H1 (cell line): Measurements from ENCODE around the gene PDE4D. TPM values are rescaled to one million over a fixed set of nuclear protein-coding genes. Genes with fewer than 3 reads are reported as not detected.

ENCODE experiments used
- CTCF ChIA-PET: fragments of 300-600 bp; sonication (Branson Sonifier 250); formaldehyde crosslinking; loops from one replicate; lab custom pipeline; 2021; ENCODE audit not compliant: partially characterized antibody; lab: Charles Lee
- POLR2A ChIA-PET: fragments of 300-600 bp; sonication (Branson Sonifier 250); formaldehyde crosslinking; loops from one replicate; lab custom pipeline; 2021; ENCODE audit warnings: inconsistent platforms; ENCODE audit not compliant: partially characterized antibody; lab: Charles Lee
- DNase-seq, 2 experiments: peaks; one replicate each; pipeline versions ENCODE4 v3.0.0 to v3.0.0-alpha.2; 2010 to 2022; ENCODE audit warnings: low spot score in 2 of 2, low read depth in 1 of 2, mixed read lengths in 1 of 2
- FAIRE-seq: peaks from 2 replicates; lab custom pipeline; 2011; peaks lifted over from hg19 to GRCh38; lab: Jason Lieb, UNC
- H2AFZ ChIP-seq: 2 replicates; pipeline ENCODE4 v1.8.1; 2012; ENCODE audit warnings: low read length, inconsistent platforms
- H2AK5ac ChIP-seq: 2 replicates; pipeline ENCODE4 v1.6.1; 2013; ENCODE audit warnings: low read depth, low read length
- H2BK120ac ChIP-seq: replicated peaks from 2 replicates; pipeline ENCODE3; 2013; ENCODE audit warnings: low read depth, low read length, inconsistent platforms
- H2BK12ac ChIP-seq: 2 replicates; pipeline ENCODE4 v1.6.1; 2013; ENCODE audit warnings: low read depth, low read length
- H2BK15ac ChIP-seq: 2 replicates; pipeline ENCODE4 v1.6.1; 2013; ENCODE audit warnings: low read length
- H2BK20ac ChIP-seq: 2 replicates; pipeline ENCODE4 v1.6.1; 2013; ENCODE audit warnings: low read length
- H2BK5ac ChIP-seq: 2 replicates; pipeline ENCODE4 v1.6.1; 2013; ENCODE audit warnings: low read depth, low read length
- H3K14ac ChIP-seq: 2 replicates; pipeline ENCODE4 v1.6.1; 2013; ENCODE audit warnings: inconsistent platforms; ENCODE audit not compliant: insufficient read length
- H3K18ac ChIP-seq: 2 replicates; pipeline ENCODE4 v1.6.1; 2013; ENCODE audit warnings: low read length; ENCODE audit errors: extremely low read depth
- H3K23ac ChIP-seq: 2 replicates; pipeline ENCODE4 v1.6.1; 2013; ENCODE audit warnings: inconsistent platforms; ENCODE audit not compliant: insufficient read length
- H3K23me2 ChIP-seq: 2 replicates; pipeline ENCODE4 v1.6.1; 2013; ENCODE audit warnings: low read depth, low read length
- H3K27ac ChIP-seq: 2 replicates; pipeline ENCODE4 v1.6.1; 2011; ENCODE audit warnings: low read depth, low read length, inconsistent platforms
- H3K27me3 ChIP-seq, 4 experiments: replicated peaks in 1 of 4; 1 replicate in 1 of 4; 2 replicates in 3 of 4; pipeline versions ENCODE4 v1.6.1 to v1.8.1; 2011 to 2013; ENCODE audit warnings: low read length in 3 of 4, mild to moderate bottlenecking in 3 of 4, inconsistent platforms in 2 of 4, mixed read lengths in 2 of 4, moderate library complexity in 1 of 4; ENCODE audit not compliant: control insufficient read depth in 3 of 4, insufficient read depth in 3 of 4; ENCODE audit errors: extremely low read depth in 1 of 4
- H3K36me3 ChIP-seq, 4 experiments: 2 replicates each; pipeline versions ENCODE4 v1.6.1 to v1.8.1; 2011 to 2013; ENCODE audit warnings: mild to moderate bottlenecking in 4 of 4, low read length in 3 of 4, moderate library complexity in 2 of 4, control low read depth in 1 of 4, inconsistent platforms in 1 of 4; ENCODE audit not compliant: insufficient read depth in 4 of 4, control insufficient read depth in 2 of 4
- H3K4ac ChIP-seq: replicated peaks from 2 replicates; pipeline ENCODE3; 2013; ENCODE audit warnings: low read length, low read depth, mixed read lengths, inconsistent platforms; ENCODE audit not compliant: insufficient read length
- H3K4me1 ChIP-seq, 4 experiments: replicated peaks in 1 of 4; 1 replicate in 1 of 4; 2 replicates in 3 of 4; pipeline versions ENCODE4 v1.6.1 to v1.8.1; 2011 to 2013; ENCODE audit warnings: low read length in 3 of 4, inconsistent platforms in 2 of 4, mixed read lengths in 1 of 4; ENCODE audit not compliant: insufficient read depth in 4 of 4, control insufficient read depth in 3 of 4
- H3K4me2 ChIP-seq, 2 experiments: 2 replicates each; pipeline versions ENCODE4 v1.6.1 to v1.8.1; 2011 to 2013; ENCODE audit warnings: low read depth in 2 of 2, low read length in 2 of 2, control low read depth in 1 of 2, inconsistent platforms in 1 of 2, mild to moderate bottlenecking in 1 of 2; ENCODE audit not compliant: insufficient read depth in 1 of 2
- H3K4me3 ChIP-seq, 4 experiments: fragments of 200-600, 300-600 bp in 1 of 4; sonication (generic), shearing (Covaris generic), sonication (Bioruptor Twin) in 1 of 4; 2 replicates each; pipeline versions ENCODE4 v1.5.1 to v1.8.1; 2011 to 2016; ENCODE audit warnings: low read length in 4 of 4, low read depth in 3 of 4, control low read depth in 2 of 4, inconsistent platforms in 2 of 4, mild to moderate bottlenecking in 2 of 4, mixed read lengths in 1 of 4, moderate library complexity in 1 of 4; ENCODE audit not compliant: insufficient read depth in 2 of 4; ENCODE audit errors: extremely low read depth in 1 of 4
- H3K56ac ChIP-seq: replicated peaks from 2 replicates; pipeline ENCODE3; 2013; ENCODE audit warnings: low read depth, mild to moderate bottlenecking, mixed read lengths, low read length, inconsistent platforms; ENCODE audit not compliant: insufficient read length
- H3K79me1 ChIP-seq: 2 replicates; pipeline ENCODE4 v1.6.1; 2013; ENCODE audit warnings: low read depth, low read length, control low read depth
- H3K79me2 ChIP-seq, 2 experiments: 2 replicates each; pipeline versions ENCODE4 v1.6.1 to v1.8.1; 2012 to 2013; ENCODE audit warnings: low read length in 2 of 2, mild to moderate bottlenecking in 2 of 2, inconsistent platforms in 1 of 2; ENCODE audit not compliant: insufficient read depth in 2 of 2, control insufficient read depth in 1 of 2
- H3K9ac ChIP-seq, 4 experiments: replicated peaks in 1 of 4; 1 replicate in 1 of 4; 2 replicates in 3 of 4; pipeline versions ENCODE4 v1.6.1 to v1.8.1; 2011 to 2013; ENCODE audit warnings: low read depth in 3 of 4, low read length in 3 of 4, control low read depth in 2 of 4, mild to moderate bottlenecking in 2 of 4, moderate library complexity in 2 of 4, inconsistent platforms in 1 of 4; ENCODE audit errors: extremely low read depth in 1 of 4
- H3K9me3 ChIP-seq, 2 experiments: 2 replicates each; pipeline versions ENCODE4 v1.6.1 to v1.8.1; 2012 to 2013; ENCODE audit warnings: mild to moderate bottlenecking in 2 of 2, moderate library complexity in 2 of 2, control low read depth in 1 of 2, inconsistent platforms in 1 of 2, low read depth in 1 of 2, low read length in 1 of 2, mixed read lengths in 1 of 2; ENCODE audit not compliant: insufficient read depth in 2 of 2
- H4K20me1 ChIP-seq, 2 experiments: replicated peaks in 1 of 2; 2 replicates each; pipeline versions ENCODE3 to v1.8.1; 2011 to 2013; ENCODE audit warnings: inconsistent platforms in 2 of 2, low read length in 2 of 2, mild to moderate bottlenecking in 1 of 2; ENCODE audit not compliant: insufficient read depth in 2 of 2, control insufficient read depth in 1 of 2
- H4K5ac ChIP-seq: 2 replicates; pipeline ENCODE4 v1.6.1; 2013; ENCODE audit warnings: low read length, low read depth, mixed read lengths, inconsistent platforms; ENCODE audit not compliant: insufficient read length
- H4K8ac ChIP-seq: 2 replicates; pipeline ENCODE4 v1.8.0; 2013; ENCODE audit warnings: mild to moderate bottlenecking, moderate library complexity, low read length, inconsistent platforms; ENCODE audit not compliant: insufficient read depth; ENCODE audit errors: extremely low read depth
- H4K91ac ChIP-seq: replicated peaks from 2 replicates; pipeline ENCODE3; 2013; ENCODE audit warnings: low read length, mixed read lengths, inconsistent platforms; ENCODE audit not compliant: insufficient read length
- EZH2 ChIP-seq: fragments of 200-600 bp; sonication (generic); IDR thresholded peaks from 2 replicates; pipeline ENCODE4 v1.7.1; 2012; ENCODE audit warnings: low read depth, mild to moderate bottlenecking, moderate library complexity, low read length, inconsistent platforms; ENCODE audit not compliant: severe bottlenecking
- HDAC2 ChIP-seq, 2 experiments: fragments of 300-600 bp in 1 of 2; sonication (generic) in 1 of 2; IDR thresholded peaks; 2 replicates each; pipeline ENCODE4 v1.6.1; 2011 to 2012; ENCODE audit warnings: low read depth in 2 of 2, low read length in 2 of 2, mild to moderate bottlenecking in 2 of 2, moderate library complexity in 2 of 2, borderline replicate concordance in 1 of 2, inconsistent platforms in 1 of 2
- SIX5 ChIP-seq: IDR thresholded peaks from 2 replicates; pipeline ENCODE4 v1.6.1; 2011; ENCODE audit warnings: mild to moderate bottlenecking, low read depth, low read length
- TCF12 ChIP-seq: IDR thresholded peaks from 2 replicates; pipeline ENCODE4 v1.6.1; 2011; ENCODE audit warnings: low read depth, mild to moderate bottlenecking, low read length
- WGBS, 2 experiments: shearing (Covaris generic) in 1 of 2; methylation state at CpG; one replicate each; pipeline versions ENCODE4 v1.1.6 to v1.1.7; 2013 to 2015; ENCODE audit warnings: low lambda C conversion rate in 2 of 2, mixed read lengths in 2 of 2, inconsistent platforms in 1 of 2, low coverage in 1 of 2, missing lambda C conversion rate in 1 of 2; ENCODE audit not compliant: insufficient replicate concordance in 2 of 2, insufficient coverage in 1 of 2, insufficient read length in 1 of 2; ENCODE audit errors: extremely low coverage in 1 of 2, missing lambda C conversion rate in 1 of 2; 5-methylcytosine and 5-hydroxymethylcytosine counted together
- polyA plus RNA-seq, 7 experiments: library from polyadenylated mRNA; depleted of rRNA in 3 of 7; stranded (reverse) in 5 of 7; unstranded in 2 of 7; fragments of >200 nt in 5 of 7; fragments of 200-250 nt in 2 of 7; gene quantifications; 1 replicate in 5 of 7; 2 replicates in 1 of 7; 4 replicates in 1 of 7; pipeline versions ENCODE4 v1.2.1 to v1.2.3, GENCODE V29; 2011 to 2013; ENCODE audit warnings: missing spikeins in 2 of 7, mixed read lengths in 2 of 7
- total RNA-seq: library from RNA; stranded (reverse); fragmentation: NEBNext Ultra II Directional; extraction: Animal tissue kit (Norgen Biotek cat#: 25700); gene quantifications from 2 replicates; pipeline ENCODE4 v1.2.1, GENCODE V29; 2021

PDE4D gene
- total and polyA plus RNA-seq, 2 of the 8 experiments (the other 6 are each of a cell fraction or from before 2014, with no cell fraction given) = 2.3 to 3.7 TPM

GRCh38 chr5:59445741-59446140, 447.8 kb downstream of the PDE4D start:
- H3K18ac ChIP-seq = no peak overlapping the region
- no peak overlapping the region for H3K14ac ChIP-seq
- no peak overlapping the region for H2BK20ac ChIP-seq
- ChIA-PET POLR2A (no interaction called here), CTCF (interaction anchor here (0.9 to 2.3 kb wide), 2 partner anchors 56 to 365 kb away, joined by 3 to 6 read pairs; no protein-coding TSS in a partner anchor)
- no peaks in the 10 kb centered on the region; a peak in 1 of 8 replicates for H3K36me3 ChIP-seq
- H3K79me1 ChIP-seq = no peaks in the 10 kb centered on the region
- no peak overlapping the region for H3K9ac ChIP-seq
- no peak for TF ChIP-seq SIX5
- no peak for TF ChIP-seq EZH2
- TF ChIP-seq HDAC2 (IDR thresholded peaks at IDR 0.05; ENCODE audit: borderline replicate concordance in 1 of 2, low read depth in 2 of 2, low read length in 2 of 2) = no peak
- TF ChIP-seq TCF12 = no peak
- no peak overlapping the region for H2AFZ ChIP-seq
- no peaks in the 10 kb centered on the region for H3K79me2 ChIP-seq
- H4K20me1 ChIP-seq = no peaks in the 10 kb centered on the region
- H2BK120ac ChIP-seq = no peak overlapping the region
- no peak overlapping the region for H4K5ac ChIP-seq
- no peaks in the 10 kb centered on the region for H3K27me3 ChIP-seq
- H3K4me3 ChIP-seq = no peak overlapping the region
- no peak overlapping the region for H3K27ac ChIP-seq
- DNase-seq (no peak), FAIRE-seq (no peak)
- 90% methylated on average over 1 of the region's 1 CpG; no CpG with 5 or more reads in 1 of the 2 experiments for WGBS, 2 experiments
- H3K4me2 ChIP-seq = no peak overlapping the region
- no peak overlapping the region for H2BK5ac ChIP-seq
- H3K4ac ChIP-seq = no peak overlapping the region
- H3K4me1 ChIP-seq = no peaks in the 10 kb centered on the region
- H2BK15ac ChIP-seq = no peak overlapping the region
- no peak overlapping the region for H4K8ac ChIP-seq
- H2AK5ac ChIP-seq = no peak overlapping the region
- H2BK12ac ChIP-seq = no peak overlapping the region
- H4K91ac ChIP-seq = no peak overlapping the region
- no peak overlapping the region for H3K23ac ChIP-seq
- peaks cover 0 to 7% of the 10 kb centered on the region in 2 experiments; a peak in 1 of 4 replicates for H3K9me3 ChIP-seq
- H3K56ac ChIP-seq = no peak overlapping the region
- no peaks in the 10 kb centered on the region for H3K23me2 ChIP-seq
